ENCODE data around the gene RRP36.
"Not testable (repeated sequence)": the region's sequence is repeated elsewhere in the genome, so short reads cannot be mapped to it uniquely, and the experiment has no call there.

The RRP36 gene, protein sequence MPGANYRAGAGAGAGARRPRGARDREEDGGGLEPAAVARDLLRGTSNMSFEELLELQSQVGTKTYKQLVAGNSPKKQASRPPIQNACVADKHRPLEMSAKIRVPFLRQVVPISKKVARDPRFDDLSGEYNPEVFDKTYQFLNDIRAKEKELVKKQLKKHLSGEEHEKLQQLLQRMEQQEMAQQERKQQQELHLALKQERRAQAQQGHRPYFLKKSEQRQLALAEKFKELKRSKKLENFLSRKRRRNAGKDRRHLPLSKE

DNA sequence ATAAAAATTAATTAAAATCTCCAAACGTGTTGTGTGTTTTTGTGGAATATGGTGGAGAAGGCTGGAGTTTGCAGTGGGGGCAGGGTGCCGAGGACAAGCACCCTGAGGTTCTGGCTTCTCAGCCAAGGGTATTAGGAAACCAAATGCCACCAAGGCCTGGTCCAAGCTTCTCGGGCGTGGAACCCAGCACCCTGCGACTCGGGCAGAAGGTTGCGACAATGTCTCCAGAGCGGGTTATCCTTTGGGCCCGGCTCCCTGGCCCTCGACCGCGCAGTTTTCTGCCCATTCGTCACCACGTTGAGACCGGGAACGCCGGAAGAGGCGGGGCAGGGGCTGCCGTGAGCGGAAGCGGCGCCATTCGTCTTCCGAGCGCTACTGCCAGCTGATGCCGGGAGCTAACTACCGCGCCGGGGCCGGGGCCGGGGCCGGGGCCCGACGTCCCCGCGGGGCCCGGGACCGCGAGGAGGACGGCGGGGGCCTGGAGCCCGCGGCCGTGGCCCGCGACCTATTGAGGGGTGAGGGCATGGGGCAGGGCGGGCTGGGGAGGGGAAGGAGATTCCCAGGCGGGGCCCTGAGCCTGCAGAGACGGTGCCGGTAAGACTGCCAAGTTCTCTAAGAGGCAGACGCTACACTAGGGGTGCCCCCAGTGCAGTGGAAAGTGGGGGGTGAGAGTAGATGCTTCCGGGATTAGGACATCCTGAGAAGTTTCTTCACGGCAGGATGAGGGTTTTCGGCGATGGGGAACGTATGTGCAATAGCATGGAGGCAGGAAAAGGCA lies at the start of gene RRP36:
RRP36 (plus strand) TSS at position 354 of the 778 bp plus-strand sequence; CDS start at position 386, 32 bp downstream.
- DNase-seq, result peak; percentile 78

DNA sequence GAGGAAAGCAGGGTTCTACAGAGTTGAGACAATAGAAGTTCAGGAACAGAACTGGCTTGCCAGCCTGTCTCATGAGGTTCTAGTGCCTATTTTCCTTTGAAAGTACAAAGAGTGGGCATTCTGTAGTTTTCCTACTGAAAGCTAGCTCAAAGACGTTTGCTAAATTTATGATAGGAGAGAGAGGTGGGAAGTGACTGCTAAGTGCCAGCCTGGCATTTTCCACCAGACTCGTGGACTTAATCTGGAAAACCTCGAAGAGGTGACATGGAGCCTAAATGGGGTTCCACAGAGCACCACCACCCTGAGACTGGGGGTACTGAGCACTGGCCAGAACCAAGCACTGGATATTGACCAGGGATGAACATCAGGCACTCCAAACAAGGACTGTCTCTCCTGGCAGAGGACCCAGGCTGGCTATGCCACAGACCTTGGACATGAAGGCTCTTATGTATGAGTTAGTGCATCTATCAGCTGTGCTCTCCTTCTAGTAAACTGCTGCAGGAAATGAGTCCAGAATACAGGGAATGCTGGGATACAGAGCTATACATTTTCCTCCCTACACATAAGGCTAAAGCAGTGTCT lies 49.6 kb upstream of the RRP36 start:
- DNase-seq, result no peak

- DNase-seq, result no peak
Observed at GRCh38 chr6:42973926-42974325, 47.5 kb upstream of the RRP36 start.

DNA sequence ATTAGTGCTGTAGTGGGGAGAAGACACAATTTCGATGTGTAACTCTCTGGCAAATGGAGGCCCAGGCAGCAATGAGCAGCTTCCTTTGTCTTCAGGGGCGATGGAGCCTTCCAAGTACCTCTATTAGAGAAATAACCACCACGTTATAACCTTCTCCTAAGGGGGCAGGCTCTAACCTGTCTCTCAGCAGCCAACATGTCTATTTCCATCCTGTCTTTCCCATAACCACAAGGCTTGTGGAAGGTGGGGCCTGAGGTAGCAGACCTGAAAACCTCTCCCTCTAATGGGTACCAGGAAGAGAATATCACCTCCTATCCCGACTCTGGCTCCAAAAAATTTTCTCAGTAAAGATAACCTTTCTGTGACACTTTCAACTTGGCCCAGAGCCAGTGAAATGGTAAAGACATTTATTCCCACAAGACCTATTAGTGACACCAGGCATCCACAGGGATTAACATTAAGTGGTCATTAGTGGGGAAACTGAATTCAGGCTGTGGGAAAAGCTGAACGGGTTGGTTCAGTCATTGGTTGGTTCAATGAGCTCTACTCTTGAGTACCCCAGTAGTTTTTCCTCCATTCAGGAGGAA lies 46.4 kb upstream of the RRP36 start:
- no peak for DNase-seq

- peak; percentile 42 for DNase-seq
Observed at GRCh38 chr6:42978487-42978838, 43.0 kb upstream of the RRP36 start.

GRCh38 chr6:42978839-42979522 lies 42.4 kb upstream of the RRP36 start, which contains the start of gene PEX6:
Gene PEX6 (minus strand): TSS chr6:42979181. CDS start chr6:42979150, 31 bp downstream.
- peak; percentile 81 for DNase-seq

GRCh38 chr6:42979523-42980177 lies 41.8 kb upstream of the RRP36 start:
- peak; percentile 42 for DNase-seq

DNA sequence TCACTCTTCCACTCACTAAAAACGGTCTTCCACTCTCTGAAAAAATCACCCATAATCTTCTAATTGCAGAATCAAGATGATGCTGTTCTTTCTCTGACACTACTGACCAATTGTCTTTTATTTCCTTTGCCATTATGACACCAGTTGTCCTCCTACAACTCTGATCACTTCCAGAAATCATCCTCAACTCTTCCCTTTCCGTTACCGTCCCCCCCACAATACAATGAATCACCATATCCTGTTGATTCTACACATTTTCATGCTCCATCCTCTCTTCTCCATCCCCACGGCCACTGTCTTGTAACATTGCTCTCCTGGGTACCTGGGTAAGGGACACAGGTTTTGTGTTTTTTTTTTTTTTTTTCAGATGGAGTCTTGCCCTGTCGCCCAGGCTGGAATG lies 39.6 kb upstream of the RRP36 start:
- peak; percentile 24 for DNase-seq

DNA sequence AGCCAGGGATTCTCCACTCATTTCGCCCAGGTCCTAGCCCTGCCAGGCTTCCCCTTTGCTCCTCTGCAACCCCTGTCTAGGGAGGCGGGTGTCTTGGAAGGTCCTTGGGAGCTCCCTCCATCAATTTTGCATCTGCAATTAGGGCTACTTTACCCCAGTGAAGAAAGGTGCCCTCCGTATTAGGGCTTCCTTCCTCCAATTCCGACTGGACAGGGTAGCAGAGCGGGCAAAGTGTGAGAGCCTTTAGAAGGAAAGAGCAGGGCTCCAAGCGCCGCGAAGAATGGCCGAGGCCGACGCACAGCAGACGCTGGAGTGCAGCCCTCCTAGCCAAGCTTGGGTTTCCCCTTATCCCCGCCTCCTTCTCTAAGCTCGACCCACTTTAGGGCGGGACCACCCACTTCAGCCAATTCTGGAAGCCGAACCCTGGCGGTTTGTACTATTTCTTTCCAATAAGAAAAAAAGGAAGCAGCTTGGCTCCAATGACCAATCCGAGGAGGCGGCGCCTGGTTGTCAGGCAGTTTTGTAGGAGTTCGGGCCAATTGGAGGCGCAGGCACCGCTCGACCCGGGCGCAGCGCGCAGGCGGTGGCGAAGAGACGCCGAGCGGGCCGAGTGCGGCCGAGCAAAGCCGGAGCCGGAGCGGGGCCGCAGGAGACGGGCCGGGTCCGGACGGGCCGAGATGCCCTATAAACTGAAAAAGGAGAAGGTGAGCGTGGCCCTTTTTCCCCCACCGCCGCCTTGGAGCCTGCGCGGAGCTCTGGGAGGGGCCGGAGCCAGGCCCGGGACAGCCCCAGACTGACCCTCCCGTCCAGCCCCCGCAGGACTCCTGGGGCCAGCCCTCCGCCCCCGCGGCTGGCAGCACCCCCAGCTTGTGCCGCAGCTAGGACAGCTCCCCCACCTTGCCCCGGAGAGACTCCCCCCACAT lies 37.2 kb upstream of the RRP36 start, which contains the start of gene PPP2R5D:
PPP2R5D (plus strand) TSS at position 570 of the 923 bp plus-strand sequence; CDS start at position 678, 108 bp downstream.
- peak; percentile 100 for DNase-seq

- peak; percentile 24 for DNase-seq
Observed at GRCh38 chr6:42984924-42985475, 36.4 kb upstream of the RRP36 start.

GRCh38 chr6:42987533-42988451 lies 33.6 kb upstream of the RRP36 start:
- no peak for DNase-seq

DNA sequence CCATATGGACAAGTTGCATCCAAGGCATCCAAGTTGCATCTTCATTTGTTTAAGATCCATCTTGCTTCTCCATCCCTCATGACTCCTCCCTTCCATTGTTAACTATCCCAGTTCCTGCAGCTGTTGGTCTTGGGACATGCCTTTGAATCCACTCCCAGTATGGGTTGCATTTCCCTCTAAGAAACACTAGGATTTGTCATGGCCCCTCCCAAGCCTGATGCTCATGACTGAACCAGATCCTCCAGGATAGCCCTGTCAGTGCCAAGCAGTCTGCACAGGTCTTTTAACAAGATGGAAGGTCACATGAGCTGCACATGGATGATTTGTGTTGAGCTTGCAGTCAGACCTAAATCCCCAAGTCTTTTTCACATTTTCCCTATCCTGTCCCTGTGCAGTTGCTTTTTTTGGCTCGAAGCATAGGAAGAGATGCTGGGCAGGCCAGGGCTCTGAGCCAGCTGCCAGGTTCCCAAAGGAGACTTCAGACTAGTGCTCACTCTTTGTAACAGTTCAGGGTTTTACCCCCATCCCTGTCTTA lies 32.9 kb upstream of the RRP36 start:
- no peak for DNase-seq

- no peak for DNase-seq
Observed at GRCh38 chr6:42989923-42990322, 31.5 kb upstream of the RRP36 start.

DNA sequence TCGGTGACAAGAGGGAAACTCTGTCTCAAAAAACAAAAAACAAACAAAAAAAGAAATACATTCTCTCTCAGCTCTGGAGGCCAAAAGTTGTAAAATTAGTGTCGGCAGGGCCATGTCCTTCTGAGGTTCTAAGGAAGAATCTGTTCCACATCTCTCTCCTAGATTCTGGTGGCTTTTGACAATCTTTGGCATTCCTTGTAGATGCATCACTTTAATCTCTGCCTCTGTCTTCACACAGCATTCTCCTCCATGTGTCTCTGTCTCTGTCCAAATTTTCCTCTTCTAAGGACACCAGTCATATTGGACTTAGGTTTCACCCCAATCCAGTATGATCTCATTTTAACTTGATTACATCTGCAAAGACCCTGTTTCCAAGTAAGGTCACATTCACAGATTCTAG lies 28.0 kb upstream of the RRP36 start:
- peak; percentile 33 for DNase-seq

GRCh38 chr6:42996513-42996912 lies 24.9 kb upstream of the RRP36 start:
- DNase-seq, result no peak

DNA sequence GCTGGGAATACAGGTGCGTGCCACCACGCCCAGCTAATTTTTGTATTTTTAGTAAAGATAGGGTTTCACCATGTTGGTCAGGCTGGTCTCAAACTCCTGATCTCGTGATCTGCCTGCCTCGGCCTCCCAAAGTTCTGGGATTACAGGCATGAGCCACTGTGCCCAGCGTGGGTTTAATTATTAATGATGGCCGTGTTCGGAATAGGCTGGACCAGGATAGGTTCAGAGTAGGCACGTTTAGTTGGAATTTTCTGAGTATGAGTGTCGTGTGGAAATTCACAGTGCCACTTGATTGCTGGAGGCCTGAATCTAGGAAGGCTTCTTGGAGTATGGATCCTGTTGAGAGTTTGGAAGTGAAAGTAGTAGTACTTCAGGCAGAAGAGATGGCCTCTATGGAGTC lies 23.2 kb upstream of the RRP36 start:
- not testable (repeated sequence) for DNase-seq

DNA sequence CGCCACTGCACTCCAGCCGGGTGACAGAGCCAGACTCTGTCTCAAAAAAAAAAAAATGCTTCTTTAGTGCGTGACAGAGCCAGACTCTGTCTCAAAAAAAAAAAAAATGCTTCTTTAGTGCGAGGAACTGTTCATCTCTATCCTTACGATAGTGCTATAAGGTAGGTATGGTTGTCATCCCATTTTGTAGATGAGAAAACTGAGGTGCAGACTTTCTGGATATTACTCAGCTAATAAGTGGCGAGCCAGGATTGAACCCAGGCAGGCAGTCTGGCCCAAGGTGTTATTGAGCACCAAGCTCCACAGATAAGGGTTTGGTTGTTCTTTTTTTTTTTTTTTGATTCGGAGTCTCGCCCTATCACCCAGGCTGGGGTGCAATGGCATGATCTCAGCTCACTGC lies 19.6 kb upstream of the RRP36 start:
- no peak for DNase-seq

DNA sequence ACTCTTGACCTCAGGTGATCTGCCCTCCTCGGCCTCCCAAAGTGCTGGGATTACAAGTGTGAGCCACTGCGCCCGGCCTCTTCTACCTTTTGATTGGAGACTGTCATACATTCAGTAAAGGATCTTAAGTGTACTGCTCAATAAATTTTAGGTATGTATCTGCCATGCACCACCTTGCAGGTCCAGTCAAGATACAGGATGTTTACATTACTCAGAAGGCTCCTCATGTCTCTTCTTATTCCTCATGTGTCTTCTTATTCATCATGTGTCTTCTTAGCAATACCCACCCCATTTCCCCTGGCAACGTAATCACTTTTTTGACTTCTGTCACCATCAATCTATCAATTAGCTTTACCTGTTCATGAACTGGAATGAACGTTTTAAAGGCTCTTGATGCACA lies 15.6 kb upstream of the RRP36 start:
- DNase-seq, result no peak

GRCh38 chr6:43006251-43006650 lies 15.2 kb upstream of the RRP36 start:
- DNase-seq, result no peak
